Vagina (tissue), 2 donors: ENCODE data around the gene FBH1. TPM values are rescaled to one million over a fixed set of nuclear protein-coding genes. Genes with fewer than 3 reads are reported as not detected.
"Not testable (repeated sequence)": the region's sequence is repeated elsewhere in the genome, so short reads cannot be mapped to it uniquely, and the experiment has no call there.

Experiments
- DNase-seq, 2 donors: peaks; one replicate each; pipeline ENCODE4 v3.0.0-alpha.2; 2017; ENCODE audit errors: extremely low spot score in 2 of 2
- H3K27ac ChIP-seq: fragments of 200-600 bp; sonication (generic); one replicate; pipeline ENCODE4 v1.5.1; 2019
- H3K27me3 ChIP-seq: fragments of 200-600 bp; sonication (generic); one replicate; pipeline ENCODE4 v1.5.1; 2019
- H3K36me3 ChIP-seq, 2 donors: fragments of 200-600 bp; sonication (generic); one replicate each; pipeline ENCODE4 v1.5.1; 2017 to 2019
- H3K4me1 ChIP-seq: fragments of 200-600 bp; sonication (generic); one replicate; pipeline ENCODE4 v1.5.1; 2019
- H3K4me3 ChIP-seq, 2 donors: fragments of 200-600 bp; sonication (generic); 1 replicate in 1 of 2; 2 replicates in 1 of 2; pipeline ENCODE4 v1.5.1; 2016 to 2019
- H3K9me3 ChIP-seq: fragments of 200-600 bp; sonication (generic); one replicate; pipeline ENCODE4 v1.5.1; 2019
- CTCF ChIP-seq, 3 experiments: fragments of 450-650 bp in 2 of 3; fragments of 200-600 bp in 1 of 3; sonication (generic) in 1 of 3; IDR thresholded peaks; one replicate each; pipeline ENCODE4 v1.5.1; 2017 to 2019; ENCODE audit warnings: antibody characterized with exemption in 3 of 3, mild to moderate bottlenecking in 2 of 3, moderate library complexity in 2 of 3
- POLR2A ChIP-seq, 2 donors: fragments of 450-650 bp; IDR thresholded peaks; one replicate each; pipeline ENCODE4 v1.6.1; 2017; ENCODE audit warnings: antibody characterized with exemption in 2 of 2, mild to moderate bottlenecking in 2 of 2, moderate library complexity in 2 of 2
- POLR2AphosphoS5 ChIP-seq, 2 donors: sonication (generic); formaldehyde crosslinking; IDR thresholded peaks; one replicate each; pipeline ENCODE4 v1.9.0; 2017; ENCODE audit warnings: antibody characterized with exemption in 2 of 2, mild to moderate bottlenecking in 2 of 2, low read depth in 1 of 2; ENCODE audit not compliant: insufficient read depth in 1 of 2
- intact Hi-C: fragments of 100-400 bp; cut with DNase I; formaldehyde crosslinking; loops from one replicate; pipeline ENCODE4 v1.15.1; 2023
- total RNA-seq: library from RNA; depleted of rRNA; stranded (reverse); fragments of >200 nt; gene quantifications from one replicate; pipeline ENCODE4 v1.2.3, GENCODE V29; 2016

The FBH1 gene
- total RNA-seq, 1 donor from 2014 or later: 108 TPM

- H3K27me3 ChIP-seq: no peaks in the 10 kb centered on the region
- no peak overlapping the region for H3K27ac ChIP-seq
- intact Hi-C loops: no loop called here
- no peaks in the 10 kb centered on the region for H3K9me3 ChIP-seq
- H3K4me3 ChIP-seq: no peak overlapping the region
- TF ChIP-seq POLR2AphosphoS5 (IDR thresholded peaks at IDR 0.05; ENCODE audit: insufficient read depth in 1 of 2, low read depth in 1 of 2): no peak
- TF ChIP-seq CTCF (IDR thresholded peaks at IDR 0.05): no peak
- TF ChIP-seq POLR2A (IDR thresholded peaks at IDR 0.05): no peak
- no peak for DNase-seq
- peaks cover 0 to 40% of the 10 kb centered on the region in 2 donors for H3K36me3 ChIP-seq
- no peaks in the 10 kb centered on the region for H3K4me1 ChIP-seq
Observed at GRCh38 chr10:5961405-5962100, 71.5 kb downstream of the FBH1 start.

- peaks cover 0 to 40% of the 10 kb centered on the region in 2 donors for H3K36me3 ChIP-seq
- H3K4me1 ChIP-seq, H3K27ac ChIP-seq, H3K9me3 ChIP-seq, H3K27me3 ChIP-seq, H3K4me3 ChIP-seq, DNase-seq, intact Hi-C loops: not testable (repeated sequence)
Observed at GRCh38 chr10:5962358-5962940, 72.4 kb downstream of the FBH1 start.

GRCh38 chr10:5963071-5963470 lies 73.0 kb downstream of the FBH1 start:
- no peaks in the 10 kb centered on the region for H3K9me3 ChIP-seq
- H3K27me3 ChIP-seq: no peaks in the 10 kb centered on the region
- no peak for TF ChIP-seq CTCF (IDR thresholded peaks at IDR 0.05)
- intact Hi-C loops: no loop called here
- peaks cover 4% of the 10 kb centered on the region for H3K4me1 ChIP-seq
- DNase-seq: no peak
- no peak overlapping the region for H3K4me3 ChIP-seq
- H3K36me3 ChIP-seq: peaks cover 0 to 34% of the 10 kb centered on the region in 2 donors
- H3K27ac ChIP-seq: no peak overlapping the region

GRCh38 chr10:5963591-5963990 lies 73.5 kb downstream of the FBH1 start:
- Histone ChIP-seq H3K9me3 (no peaks in the 10 kb centered on the region), H3K36me3 (peaks cover 0 to 29% of the 10 kb centered on the region in 2 donors), H3K27ac (no peak overlapping the region), H3K4me3 (no peak overlapping the region), H3K4me1 (peaks cover 5% of the 10 kb centered on the region), H3K27me3 (no peaks in the 10 kb centered on the region)
- intact Hi-C loops: no loop called here
- DNase-seq: no peak
- TF ChIP-seq CTCF (IDR thresholded peaks at IDR 0.05): no peak
- TF ChIP-seq POLR2AphosphoS5 (IDR thresholded peaks at IDR 0.05; ENCODE audit: insufficient read depth in 1 of 2, low read depth in 1 of 2): no peak
- no peak for TF ChIP-seq POLR2A (IDR thresholded peaks at IDR 0.05)

GRCh38 chr10:5964736-5965135 lies 74.7 kb downstream of the FBH1 start:
- no peak overlapping the region for H3K27ac ChIP-seq
- H3K4me3 ChIP-seq: no peak overlapping the region
- peaks cover 5% of the 10 kb centered on the region for H3K4me1 ChIP-seq
- peaks cover 0 to 22% of the 10 kb centered on the region in 2 donors for H3K36me3 ChIP-seq
- no peak for DNase-seq
- no peaks in the 10 kb centered on the region for H3K9me3 ChIP-seq
- intact Hi-C loops: no loop called here
- no peaks in the 10 kb centered on the region for H3K27me3 ChIP-seq
- TF ChIP-seq POLR2AphosphoS5 (IDR thresholded peaks at IDR 0.05; ENCODE audit: insufficient read depth in 1 of 2, low read depth in 1 of 2): no peak
- TF ChIP-seq CTCF (IDR thresholded peaks at IDR 0.05): no peak
- no peak for TF ChIP-seq POLR2A (IDR thresholded peaks at IDR 0.05)
